ENCODE data around the gene ERICH4.

GRCh38 chr19:41413947-41414346 is 29.0 kb upstream of the ERICH4 start:
- TF ChIP-seq POLR2A (IDR thresholded peaks at IDR 0.05) (no peak), CTCF (IDR thresholded peaks at IDR 0.05) (no peak)
